Liver (tissue), 3 donors: ENCODE results near the gene TMEM141.

Experiments
- ATF3 ChIP-seq: IDR thresholded peaks from 2 replicates; pipeline ENCODE4 v1.6.1; 2016; ENCODE audit warnings: antibody characterized with exemption
- CTCF ChIP-seq: fragments of 150-350 bp; IDR thresholded peaks from 2 replicates; pipeline ENCODE4 v1.5.1; 2017; ENCODE audit warnings: improper control_type of control experiment, low read depth, low read length; ENCODE audit not compliant: missing input control
- JUND ChIP-seq, 2 donors: IDR thresholded peaks; 2 replicates each; pipeline ENCODE4 v1.6.1; 2016; ENCODE audit warnings: antibody characterized with exemption in 2 of 2
- SP1 ChIP-seq: IDR thresholded peaks from 2 replicates; pipeline ENCODE4 v1.6.1; 2018; ENCODE audit warnings: antibody characterized with exemption, mild to moderate bottlenecking
- YY1 ChIP-seq: IDR thresholded peaks from 2 replicates; pipeline ENCODE4 v1.6.1; 2016; ENCODE audit warnings: antibody characterized with exemption, mild to moderate bottlenecking
- donor health status: healthy.
- donor health status: healthy.

- no peak for TF ChIP-seq YY1
- TF ChIP-seq SP1, result no peak
- peak; percentile 20 for TF ChIP-seq CTCF
- TF ChIP-seq ATF3, result no peak
- TF ChIP-seq JUND (IDR thresholded peaks at IDR 0.05), result no peak
Observed at GRCh38 chr9:136784249-136784996, 6.7 kb upstream of the TMEM141 start.
